Activated T-cell treated with anti-CD3 and anti-CD28 coated beads for 24 hours (primary cell): ENCODE results near the gene RTN1.

ENCODE experiments used
- DNase-seq: peaks from one replicate; pipeline ENCODE4 v3.0.0-alpha.2; 2020; ENCODE audit warnings: low read depth

RTN1 gene

GRCh38 chr14:59870277-59871165 lies at the start of gene RTN1:
TSS of gene RTN1 (minus strand) at chr14:59870776. CDS start at chr14:59870630, 146 bp downstream.
- DNase-seq = no peak

GRCh38 chr14:59920378-59920683 lies 49.8 kb upstream of the RTN1 start:
- DNase-seq = no peak

GRCh38 chr14:59919570-59920377 lies 49.2 kb upstream of the RTN1 start, which contains the start of gene LRRC9:
TSS of gene LRRC9 (plus strand) at chr14:59920144.
- no peak for DNase-seq

GRCh38 chr14:59918824-59919569 lies 48.4 kb upstream of the RTN1 start:
- no peak for DNase-seq

- DNase-seq = no peak
Measured at GRCh38 chr14:59913187-59913586, 42.6 kb upstream of the RTN1 start.

GRCh38 chr14:59912443-59912842 lies 41.9 kb upstream of the RTN1 start:
- no peak for DNase-seq

GRCh38 chr14:59905188-59905587 lies 34.6 kb upstream of the RTN1 start:
- no peak for DNase-seq

- no peak for DNase-seq
Measured at GRCh38 chr14:59904184-59904583, 33.6 kb upstream of the RTN1 start.

- no peak for DNase-seq
Measured at GRCh38 chr14:59900556-59900955, 30.0 kb upstream of the RTN1 start.

- DNase-seq = no peak
Measured at GRCh38 chr14:59897757-59898383, 27.3 kb upstream of the RTN1 start.

- no peak for DNase-seq
Measured at GRCh38 chr14:59895721-59896120, 25.1 kb upstream of the RTN1 start.

- DNase-seq = no peak
Measured at GRCh38 chr14:59890676-59891075, 20.1 kb upstream of the RTN1 start.

- DNase-seq = no peak
Measured at GRCh38 chr14:59882957-59883356, 12.4 kb upstream of the RTN1 start.

- DNase-seq = no peak
Measured at GRCh38 chr14:59871166-59871495, 555 bp upstream of the RTN1 start.

- DNase-seq = no peak
Measured at GRCh38 chr14:59869381-59870255, 958 bp downstream of the RTN1 start.

GRCh38 chr14:59868021-59868420 lies 2.6 kb downstream of the RTN1 start:
- no peak for DNase-seq

- no peak for DNase-seq
Measured at GRCh38 chr14:59863806-59864525, 6.6 kb downstream of the RTN1 start.

GRCh38 chr14:59857328-59857727 lies 13.2 kb downstream of the RTN1 start:
- no peak for DNase-seq

- DNase-seq = no peak
Measured at GRCh38 chr14:59852350-59852749, 18.2 kb downstream of the RTN1 start.

- DNase-seq = no peak
Measured at GRCh38 chr14:59850458-59850857, 20.1 kb downstream of the RTN1 start.
